NCI-H1092 (cell line): ENCODE measurements around the gene DLK1.

Experiments used
- DNase-seq: peaks from one replicate; lab custom pipeline; 2025; lab: John Stamatoyannopoulos, UW

DLK1 gene

DNA sequence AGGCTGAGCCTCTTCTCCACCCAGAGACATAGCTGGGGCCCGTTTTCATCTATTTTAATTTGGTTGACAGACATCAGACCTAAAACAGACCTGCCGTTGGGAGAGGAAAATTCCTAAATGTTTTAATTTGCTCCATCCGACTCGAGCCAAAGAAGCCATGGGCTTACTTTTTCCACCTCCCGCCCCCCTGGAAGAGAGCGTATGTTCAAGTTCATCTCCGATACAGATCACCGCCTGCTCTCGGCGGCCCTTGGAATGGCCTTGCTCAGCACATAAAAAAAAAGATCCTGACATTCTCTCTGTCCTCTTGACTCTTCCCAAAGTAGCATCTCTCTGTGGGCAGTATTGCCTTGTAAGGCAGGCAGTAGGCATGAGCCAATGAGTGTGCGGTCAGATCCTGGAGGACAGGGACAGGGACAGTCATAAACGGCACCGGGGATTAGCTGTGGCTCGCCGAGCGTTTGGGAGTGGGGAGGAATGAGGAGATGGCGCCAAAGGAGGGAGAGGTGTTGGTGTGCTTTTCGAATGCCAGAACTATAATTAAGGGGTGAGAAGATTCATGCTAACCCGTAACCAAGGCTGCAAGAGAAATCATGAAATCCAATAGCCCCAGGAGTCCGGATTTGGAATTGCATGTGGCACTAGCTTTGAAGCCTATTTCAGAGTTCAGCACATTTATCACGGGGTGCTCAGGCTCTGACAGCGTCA, 51.3 kb downstream of the DLK1 start:
- DNase-seq = no peak

DNA sequence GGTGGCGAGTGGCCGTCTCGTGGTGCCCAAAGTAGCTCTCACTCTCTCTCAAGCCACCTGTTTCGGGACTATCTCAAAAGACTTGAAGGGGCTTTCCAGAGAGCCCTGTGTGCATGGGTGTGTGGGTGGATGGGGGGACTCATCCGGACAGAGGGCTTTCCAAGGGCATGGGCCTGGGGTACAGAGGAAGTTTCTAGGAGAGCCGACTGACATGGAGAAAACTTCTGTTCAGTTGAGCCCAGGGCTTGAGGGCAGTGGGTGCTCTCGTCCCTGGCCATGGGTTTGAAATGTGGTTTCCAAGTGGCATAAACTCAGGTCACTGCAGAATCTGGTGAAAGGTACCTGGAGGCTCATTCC, 51.8 kb downstream of the DLK1 start:
- DNase-seq = no peak

GRCh38 chr14:100778951-100779690, 52.4 kb downstream of the DLK1 start:
- DNase-seq = no peak

- no peak for DNase-seq
Observed at GRCh38 chr14:100779691-100780080, 53.0 kb downstream of the DLK1 start.

- DNase-seq = no peak
Observed at GRCh38 chr14:100780246-100780645, 53.6 kb downstream of the DLK1 start.

- DNase-seq = no peak
Observed at GRCh38 chr14:100780646-100781355, 54.1 kb downstream of the DLK1 start.

DNA sequence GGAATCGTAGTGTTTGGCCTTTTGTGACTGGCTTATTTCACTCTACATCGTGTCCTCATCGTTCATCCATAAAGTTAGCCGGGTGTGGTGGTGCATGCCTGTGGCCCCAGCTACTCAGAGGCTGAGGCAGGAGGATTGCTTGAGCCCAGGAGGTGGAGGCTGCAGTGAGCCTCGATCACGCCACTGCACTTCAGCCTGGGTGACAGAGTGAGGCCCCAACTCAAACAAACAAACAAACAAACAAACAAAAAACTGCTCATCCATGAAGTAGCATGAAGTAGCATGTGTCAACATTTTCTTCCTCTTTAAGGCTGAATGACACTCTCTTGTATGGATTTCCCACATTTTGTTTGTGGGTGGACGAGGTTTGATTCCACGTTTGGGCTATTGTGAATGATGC, 55.3 kb downstream of the DLK1 start:
- DNase-seq = no peak

DNA sequence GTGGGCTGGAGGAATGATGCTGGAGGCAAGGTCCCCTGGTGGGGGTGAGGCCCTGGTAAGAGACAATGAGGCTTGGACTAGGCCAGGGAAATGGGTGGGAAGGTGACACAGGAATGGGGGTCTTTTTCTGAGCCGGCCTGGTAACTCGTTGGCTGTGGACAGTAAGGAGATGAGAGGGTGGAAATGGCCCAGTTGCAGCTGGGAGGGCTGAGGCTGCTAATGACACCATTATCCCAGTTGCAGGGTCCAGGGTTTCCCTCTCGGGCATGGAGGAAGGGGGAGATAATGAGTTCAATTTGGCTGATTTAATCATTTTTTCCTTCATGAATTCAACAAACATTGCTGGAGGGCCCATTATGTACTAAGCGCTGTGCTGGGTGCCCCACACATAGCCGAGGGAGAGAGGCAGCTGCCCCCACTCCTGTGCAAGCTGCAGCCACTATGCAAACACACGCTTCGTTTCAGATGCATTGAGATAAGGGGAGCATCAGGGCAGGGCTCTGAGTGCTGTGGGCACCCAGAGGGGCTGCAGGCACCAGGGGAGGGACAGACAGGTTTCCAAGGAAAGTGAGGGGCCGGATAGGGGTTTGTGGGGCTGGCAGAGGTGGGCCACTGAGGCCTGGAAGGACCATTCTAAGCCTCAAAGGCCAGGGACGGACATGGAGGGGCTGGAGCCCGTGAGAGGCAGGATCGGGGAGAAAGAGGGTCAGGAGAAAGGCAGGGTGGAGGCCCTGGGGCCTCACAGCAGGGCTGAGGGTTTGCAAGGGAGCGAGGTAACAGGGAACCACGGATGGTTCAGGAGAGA, 56.0 kb downstream of the DLK1 start:
- DNase-seq = peak; percentile 38

DNA sequence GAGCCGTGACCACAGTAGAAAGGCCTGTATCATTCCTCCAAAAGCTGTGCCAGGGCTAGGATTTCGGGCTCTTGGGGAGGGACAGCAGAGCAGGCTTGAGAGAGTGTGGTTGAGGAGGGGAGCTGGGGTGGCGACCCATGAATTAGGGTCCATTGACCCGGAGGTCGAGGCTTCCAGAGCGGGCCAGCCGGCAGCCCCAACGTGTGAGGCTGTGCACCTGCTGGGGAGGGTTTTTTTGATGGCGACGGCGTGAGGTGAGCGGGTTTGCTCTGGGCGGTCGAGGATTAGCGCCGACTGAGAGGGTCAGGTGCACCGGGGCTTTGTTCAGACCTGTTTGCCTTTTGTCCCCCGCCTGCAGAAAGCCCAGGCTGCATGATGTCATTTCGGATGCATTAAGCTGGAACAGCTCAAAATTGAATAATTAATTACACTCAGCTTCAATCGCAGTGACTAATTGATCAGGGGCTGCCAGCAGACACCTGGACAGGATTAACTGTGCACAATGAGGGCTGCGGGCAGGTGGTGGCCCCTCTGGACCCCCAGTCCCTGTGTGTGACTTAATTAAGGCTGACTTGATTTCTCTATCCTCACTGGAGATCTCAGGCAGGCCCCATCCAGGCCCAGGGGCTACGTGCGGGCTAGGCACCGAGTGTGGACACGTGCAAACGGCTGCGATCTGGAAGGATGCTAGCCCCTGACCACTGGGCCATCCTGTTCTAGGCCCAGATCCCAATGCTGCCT, 57.1 kb downstream of the DLK1 start:
- no peak for DNase-seq

DNA sequence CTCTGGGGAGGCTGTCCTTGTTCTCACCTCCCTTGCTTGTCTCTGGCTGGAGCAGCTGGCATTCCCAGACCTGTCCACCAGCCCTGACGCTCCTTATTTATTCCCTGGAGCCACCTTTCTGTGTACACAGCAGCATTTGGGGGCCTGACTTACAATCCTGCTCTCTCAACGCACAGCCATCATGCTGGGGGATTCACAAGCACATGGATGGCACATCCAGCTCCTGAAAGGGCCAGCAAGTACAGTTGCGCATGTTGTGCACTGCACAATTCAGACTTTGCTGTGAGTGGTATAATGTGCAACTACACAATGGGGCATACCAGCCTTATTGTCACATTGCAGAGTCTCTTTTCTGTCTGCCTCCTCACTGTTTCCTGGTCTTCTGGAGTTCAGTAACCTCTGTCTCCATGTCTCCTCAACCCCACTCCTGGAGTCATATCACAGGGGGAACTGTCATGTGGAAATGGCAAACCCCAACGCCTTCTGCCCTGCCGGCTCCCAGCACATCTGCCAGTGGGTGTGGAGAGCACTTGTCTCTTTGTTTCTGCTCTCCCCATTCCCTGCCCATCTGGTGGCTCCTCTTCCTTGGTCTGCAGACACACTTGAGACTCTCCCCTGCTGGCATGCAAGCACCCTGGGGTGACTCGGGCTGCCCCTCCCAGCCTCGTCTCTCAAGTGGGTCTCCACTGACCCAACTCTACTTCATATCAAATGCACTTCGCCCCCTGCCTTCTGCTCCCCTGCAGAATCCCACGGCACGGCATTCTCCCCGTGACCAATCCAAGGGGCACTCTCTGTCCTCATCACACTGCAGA, 58.0 kb downstream of the DLK1 start:
- no peak for DNase-seq

DNA sequence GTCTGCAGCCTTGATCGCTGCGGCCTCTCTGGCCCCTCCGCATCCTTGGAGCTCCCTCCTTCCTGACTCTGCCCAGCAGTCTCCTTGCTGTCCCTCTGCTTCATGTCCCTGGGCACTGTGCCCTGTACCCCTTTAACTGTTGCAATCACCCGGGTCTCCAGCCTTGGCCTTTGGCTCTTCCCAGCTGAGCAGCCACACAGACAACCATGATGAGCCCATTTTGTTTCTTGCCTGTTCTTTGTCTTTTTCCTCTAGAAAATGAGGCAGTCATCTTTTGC, 58.6 kb downstream of the DLK1 start:
- DNase-seq = no peak

- no peak for DNase-seq
Observed at GRCh38 chr14:100785626-100786025, 58.9 kb downstream of the DLK1 start.

DNA sequence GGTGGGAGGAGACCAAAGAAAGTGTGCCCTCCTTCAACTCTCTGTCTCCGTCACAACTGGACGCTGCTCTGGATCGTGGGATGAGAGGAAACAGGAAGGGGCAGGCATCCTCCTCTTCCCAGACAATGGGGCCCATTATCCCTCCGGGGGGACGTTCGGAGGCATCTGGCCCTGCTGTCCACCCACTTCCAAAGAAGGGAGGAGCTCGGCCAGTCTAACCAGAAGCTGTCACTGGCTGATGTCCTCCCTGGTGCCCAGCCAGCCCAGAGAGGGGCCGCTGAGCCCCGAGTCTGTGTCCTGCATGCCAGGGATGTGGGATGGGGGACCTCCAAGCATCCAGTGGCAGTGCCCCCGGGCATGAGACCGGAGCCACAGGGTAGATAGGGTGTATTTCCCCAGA, 59.4 kb downstream of the DLK1 start:
- DNase-seq = no peak

GRCh38 chr14:100786576-100787219, 60.0 kb downstream of the DLK1 start:
- no peak for DNase-seq

GRCh38 chr14:100787659-100788058, 61.0 kb downstream of the DLK1 start:
- no peak for DNase-seq
